AML-193 (cell line): ENCODE results near the gene COA5.

Experiments used
- DNase-seq, 2 experiments: peaks; one replicate each; lab custom pipeline; 2025; lab: John Stamatoyannopoulos, UW

Gene COA5, protein sequence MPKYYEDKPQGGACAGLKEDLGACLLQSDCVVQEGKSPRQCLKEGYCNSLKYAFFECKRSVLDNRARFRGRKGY

DNA sequence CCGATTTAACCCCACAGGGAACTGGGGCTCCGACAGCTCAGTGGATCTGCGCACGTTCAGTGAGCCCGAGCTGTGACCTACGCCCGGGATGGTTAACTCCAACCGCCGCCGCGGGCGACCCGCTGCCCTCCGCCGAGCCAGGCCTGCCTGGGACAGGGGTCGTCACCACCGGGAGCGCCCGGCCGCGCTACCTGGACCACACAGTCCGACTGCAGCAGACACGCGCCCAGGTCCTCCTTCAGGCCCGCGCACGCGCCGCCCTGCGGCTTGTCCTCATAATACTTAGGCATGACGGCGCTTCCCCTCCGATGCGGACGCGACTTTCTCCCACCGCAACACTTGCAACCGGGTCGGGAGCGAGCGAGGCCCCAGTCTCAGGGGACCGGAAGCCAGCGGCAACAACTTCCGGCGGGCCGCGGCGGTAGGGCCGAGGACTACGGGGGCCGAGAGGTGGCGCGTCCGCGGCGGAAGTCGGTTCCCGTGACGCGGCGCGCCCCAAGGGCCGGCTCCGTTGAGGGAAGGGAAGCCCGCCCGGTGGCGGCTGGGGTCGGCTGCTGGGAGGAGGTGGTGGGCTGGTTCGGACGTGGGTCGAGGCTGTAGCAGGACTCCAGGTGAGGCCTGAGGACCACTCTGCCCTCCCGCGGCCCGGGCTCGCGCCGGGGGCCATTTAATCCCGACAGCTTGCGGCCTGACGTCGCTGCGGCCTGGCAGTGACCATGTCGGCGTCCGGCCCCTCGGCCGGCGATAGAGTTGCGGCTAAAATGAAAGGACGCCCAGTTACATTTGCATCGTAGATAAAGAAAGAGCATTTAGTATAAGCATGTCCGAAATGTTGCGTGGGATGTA is at the start of gene COA5, which contains the start of gene UNC50:
Gene COA5 (minus strand): TSS at position 397 of the 846 bp plus-strand sequence. CDS start 107 bp downstream, at position 290.
Gene UNC50 (plus strand): TSS at position 474 of the 846 bp plus-strand sequence. CDS start 1,171 bp downstream, outside the sequence.
- DNase-seq, result peak; percentile 80 to 84

DNA sequence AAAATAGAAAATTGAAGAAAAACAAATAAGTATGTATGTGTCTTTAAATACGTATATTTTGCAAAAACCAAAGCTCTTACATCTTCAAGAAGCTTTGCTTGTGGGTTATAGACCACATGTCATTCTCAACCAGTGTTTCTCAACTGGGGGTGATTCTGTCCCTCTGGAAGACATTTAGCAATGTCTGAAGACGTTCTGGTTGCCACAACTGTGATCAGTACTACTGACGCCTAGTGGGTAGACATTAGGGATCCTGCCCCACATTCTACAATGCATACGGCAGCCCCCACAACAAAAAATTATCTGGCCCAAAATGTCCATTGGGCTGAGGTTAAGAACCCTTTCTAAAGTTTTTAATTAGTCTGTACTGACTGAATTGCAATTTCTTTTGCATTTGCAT is 48.5 kb upstream of the COA5 start:
- DNase-seq, result peak; percentile 34 to 45

DNA sequence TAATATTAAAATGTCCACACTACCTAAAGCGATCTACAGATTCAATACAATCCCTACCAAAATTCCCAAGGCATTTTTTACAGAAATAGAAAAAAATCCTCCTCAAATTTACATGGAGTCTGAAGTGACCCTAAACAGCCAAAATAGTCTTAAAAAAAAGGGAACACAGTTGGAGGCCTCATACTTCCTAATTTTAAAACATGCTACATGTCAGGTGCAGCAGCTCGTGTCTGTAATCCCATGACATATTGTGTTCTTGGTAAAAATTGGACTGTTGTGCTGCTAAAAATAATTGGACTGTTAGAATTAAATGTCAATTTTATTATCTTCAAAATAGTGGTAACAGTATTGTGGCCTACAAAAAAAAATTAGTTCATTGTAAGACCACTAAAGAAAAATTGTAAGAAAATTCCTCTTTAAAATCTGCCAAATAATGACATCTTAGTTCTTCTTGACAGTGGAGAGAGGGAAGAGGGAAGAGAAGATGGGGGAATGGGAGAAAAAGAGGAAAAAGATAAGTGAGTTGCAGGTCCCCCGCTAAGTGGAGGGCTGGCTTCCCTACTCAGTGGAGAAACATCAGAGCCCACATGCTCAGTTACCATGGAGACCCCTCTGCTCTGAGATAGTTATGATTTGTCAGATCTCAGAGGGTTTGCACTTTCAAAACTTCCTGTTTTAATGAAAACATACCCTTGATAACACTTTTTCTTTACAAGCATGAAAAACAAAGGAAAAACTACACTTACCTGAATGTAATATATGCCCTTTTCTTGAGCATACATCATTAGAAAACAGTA is 46.6 kb upstream of the COA5 start:
- DNase-seq, result peak in 1 of 2 experiments; percentile 48

DNA sequence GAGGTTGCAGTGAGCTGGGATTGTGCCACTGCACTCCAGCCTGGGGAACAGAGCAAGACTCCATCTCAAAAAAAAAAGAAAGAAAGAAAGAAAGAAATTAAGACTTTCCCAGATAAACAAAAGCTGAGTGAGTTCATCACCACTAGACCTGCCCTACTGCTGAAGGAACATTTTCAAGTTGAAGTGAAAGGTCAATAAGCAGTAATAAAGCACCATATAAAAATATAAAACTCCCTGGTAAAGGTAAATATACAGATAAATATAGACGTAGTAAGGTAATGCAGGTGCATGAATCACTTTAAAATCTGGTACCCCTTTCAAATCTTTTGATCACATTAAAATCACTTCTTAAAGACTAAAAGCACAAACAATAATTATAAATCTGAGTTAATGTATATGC is 42.7 kb upstream of the COA5 start:
- no peak for DNase-seq

DNA sequence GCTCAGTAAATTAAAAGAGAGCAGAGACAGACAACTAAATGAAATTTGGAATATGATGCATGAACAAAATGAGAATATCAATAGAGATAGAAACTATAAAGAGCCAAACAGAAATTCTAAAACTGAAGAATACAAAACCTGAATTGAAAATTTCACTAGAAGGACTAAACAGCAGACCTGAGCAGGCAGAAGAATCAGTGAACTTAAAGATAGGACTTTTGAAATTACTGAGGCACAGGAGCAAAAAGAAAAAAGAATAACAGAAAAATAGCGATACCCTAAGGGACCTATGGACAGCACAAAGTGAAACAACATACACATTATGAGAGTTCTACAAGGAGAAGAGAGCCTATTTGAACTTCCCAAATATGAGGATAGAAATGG is 41.7 kb upstream of the COA5 start:
- no peak for DNase-seq

DNA sequence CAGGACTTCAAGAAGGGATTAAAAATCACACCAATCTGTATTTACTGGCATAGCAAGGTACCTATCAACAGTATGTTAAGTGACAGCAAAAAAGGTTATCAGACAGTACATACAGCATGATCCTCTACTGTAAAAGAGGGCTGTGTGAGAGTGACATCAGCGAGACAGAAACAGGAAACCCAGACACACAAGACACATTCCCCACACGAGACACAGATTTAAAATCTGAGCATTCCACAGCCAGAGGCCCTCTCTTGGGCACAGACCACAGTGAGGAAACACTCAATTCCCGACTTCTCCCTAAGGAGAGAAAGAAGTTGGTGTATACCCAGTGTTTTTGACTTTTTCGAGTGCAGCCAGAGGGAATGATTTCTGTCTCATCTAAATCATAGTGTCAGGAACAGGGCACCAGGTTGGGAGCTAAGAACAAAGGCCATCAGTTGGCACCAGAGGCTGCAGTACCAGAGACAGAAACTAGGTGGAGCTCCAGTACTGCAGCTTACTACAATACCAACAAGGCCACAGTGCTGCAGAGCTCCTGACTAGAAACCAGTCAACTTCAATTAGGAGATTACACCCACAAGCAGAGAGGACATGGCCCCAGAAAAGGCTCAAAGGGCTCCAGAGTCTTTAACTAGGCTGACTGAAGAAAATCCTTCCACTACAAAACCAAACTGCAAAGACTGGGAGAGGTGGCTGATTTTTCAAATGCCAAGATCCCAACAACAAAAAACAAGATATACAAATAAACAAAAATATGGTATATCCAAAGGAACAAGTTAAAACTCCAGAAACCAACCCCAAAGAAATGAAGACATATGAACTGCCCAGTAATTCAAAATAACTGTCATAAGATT is 41.1 kb upstream of the COA5 start:
- DNase-seq, result peak; percentile 84

DNA sequence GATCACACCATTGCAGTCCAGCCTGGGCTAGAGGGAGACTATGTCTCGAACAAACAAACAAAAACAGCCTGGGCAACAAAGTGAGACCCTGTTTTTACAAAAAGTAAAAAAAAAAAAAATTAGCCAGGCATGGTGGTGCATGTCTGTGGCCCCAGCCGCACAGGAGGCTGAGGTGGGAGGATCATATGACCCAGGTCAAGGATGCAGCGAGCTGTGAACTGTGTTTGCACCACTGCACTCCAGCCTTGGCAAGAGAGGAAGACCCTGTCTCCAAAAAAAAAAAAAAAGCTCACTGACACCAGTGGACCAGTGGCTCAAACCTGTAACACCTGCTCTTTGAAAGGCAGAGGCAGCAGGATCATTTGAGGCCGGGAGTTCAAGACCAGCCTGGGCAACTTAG is 40.1 kb upstream of the COA5 start:
- no peak for DNase-seq

DNA sequence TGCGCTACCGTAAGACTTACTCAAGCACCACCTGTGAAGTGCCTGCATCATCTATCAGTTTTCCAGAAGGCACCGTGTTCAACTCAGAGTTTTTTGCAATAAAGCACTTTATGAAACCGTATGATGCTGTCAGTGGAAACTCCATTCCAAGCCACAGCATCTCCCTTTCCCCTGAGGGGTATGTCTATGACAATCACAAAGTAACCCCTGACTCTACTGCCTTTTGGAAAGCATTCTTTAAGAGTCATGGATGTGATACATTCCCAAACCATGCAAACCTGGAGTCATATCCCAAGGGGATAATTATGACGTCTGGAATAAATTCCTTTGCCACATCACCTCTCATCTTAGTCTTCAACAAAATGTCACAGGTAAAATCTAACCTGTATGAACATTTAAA is 39.3 kb upstream of the COA5 start:
- DNase-seq, result no peak

DNA sequence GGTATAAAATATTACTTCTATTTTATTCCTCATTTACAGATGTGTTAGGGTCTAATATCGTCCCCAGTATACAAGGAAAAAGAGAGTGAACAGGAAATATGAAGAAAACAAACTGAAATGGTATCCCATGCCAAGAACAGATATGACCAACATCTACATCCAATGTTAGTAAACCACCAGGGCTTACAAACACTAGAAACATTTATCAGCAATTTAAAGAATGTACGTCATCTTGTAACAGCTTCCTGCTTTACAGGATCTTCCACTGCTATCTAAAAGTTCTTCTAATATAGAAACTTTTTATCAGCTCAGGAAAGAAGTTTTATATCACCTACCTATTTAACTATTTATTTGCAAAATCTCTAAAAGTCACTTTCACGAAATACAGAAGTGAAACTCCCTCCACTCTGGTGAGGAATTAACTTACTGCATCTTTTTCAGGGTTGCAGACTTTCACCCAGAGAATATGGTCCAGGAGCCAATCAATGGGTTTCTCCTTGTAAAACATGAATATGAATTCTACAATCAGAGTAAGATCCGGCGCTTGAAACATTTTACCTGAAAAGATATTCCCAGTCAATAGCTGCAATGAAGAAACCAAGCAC is 35.3 kb upstream of the COA5 start:
- no peak for DNase-seq

DNA sequence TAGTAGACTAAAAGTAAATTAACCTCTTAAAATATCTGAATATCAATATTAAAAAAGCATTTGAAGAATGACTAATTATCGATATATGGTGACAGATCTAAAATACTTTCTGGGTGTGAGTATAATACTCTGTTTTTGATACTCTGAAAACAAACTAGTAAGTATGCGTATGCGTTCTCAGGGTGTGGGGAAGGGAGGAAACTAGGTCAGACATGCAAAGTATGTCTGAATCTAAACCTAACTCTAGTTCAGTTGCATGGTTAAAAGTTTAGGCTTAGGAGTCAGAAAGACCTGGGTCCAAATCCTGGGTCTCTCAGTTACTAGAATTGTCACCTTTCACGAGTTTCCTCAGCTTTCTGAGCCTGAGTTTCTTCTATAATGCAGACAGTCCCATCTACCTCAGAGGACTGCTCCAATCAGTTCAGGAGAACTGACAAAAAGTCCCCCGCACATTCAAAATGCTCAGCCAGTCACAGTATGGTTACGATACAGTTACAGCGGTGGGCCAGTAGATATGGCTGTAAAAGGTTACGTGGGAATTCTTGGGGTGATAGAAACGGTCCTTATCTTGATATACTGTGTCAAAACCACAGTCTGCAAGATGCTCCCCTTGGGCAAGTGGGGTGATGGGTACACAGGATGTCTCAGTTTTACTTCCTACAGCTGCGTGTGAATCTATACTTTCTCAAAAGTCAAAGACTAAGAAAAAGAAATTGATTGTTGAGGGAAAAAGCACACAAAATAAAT is 29.3 kb upstream of the COA5 start:
- no peak for DNase-seq

DNA sequence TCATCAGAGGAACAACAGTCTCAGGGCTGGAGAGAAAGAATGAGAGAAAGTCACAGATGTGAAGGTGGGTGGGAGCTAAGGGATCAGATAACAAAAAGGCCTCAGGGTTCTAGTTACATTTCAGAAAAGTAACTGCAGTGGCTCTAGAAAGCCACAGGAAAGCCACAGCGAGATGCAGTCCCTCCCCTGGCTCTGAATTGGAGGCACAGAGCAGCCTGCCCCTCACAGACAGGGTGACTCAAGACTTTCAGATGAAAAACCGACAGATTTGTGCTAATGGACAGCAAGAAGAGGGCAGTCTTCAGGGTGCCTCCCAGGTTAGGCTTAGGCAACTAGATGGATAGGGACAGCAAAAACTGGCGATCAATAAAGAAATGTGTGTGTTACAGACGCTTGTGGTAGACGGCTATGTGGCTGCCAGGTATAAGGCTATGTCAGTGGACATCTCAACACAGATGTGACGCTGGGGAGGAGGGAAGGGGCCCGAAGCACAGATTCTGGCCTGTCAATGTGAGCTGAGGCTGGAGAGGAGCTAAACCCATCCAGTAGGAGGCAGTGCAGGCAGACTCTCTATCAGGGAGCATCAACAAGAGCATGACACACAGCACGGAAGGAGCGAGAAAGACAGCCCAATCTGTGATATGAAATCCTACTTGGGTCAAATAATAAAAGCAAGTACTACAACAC is 26.2 kb upstream of the COA5 start:
- DNase-seq, result no peak

DNA sequence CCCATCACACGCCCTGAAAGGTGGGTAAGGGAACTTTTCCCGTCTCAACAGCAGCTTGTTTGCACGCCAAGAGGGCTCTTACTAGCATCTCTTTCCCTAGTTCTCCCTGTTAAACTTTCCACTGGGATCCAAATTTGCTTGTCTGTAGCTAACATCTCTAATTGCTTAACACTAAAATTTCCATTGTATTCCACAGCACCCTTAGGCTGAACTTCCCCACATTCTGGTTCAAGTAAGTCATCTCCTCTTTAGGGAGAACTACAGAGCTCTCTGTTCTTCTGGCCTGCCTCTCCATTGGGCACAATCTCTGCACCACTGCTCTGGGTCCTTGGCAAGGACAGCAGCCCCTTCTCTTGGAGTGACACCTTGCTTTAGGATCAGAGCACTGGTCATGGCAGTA is 24.0 kb upstream of the COA5 start:
- DNase-seq, result no peak

DNA sequence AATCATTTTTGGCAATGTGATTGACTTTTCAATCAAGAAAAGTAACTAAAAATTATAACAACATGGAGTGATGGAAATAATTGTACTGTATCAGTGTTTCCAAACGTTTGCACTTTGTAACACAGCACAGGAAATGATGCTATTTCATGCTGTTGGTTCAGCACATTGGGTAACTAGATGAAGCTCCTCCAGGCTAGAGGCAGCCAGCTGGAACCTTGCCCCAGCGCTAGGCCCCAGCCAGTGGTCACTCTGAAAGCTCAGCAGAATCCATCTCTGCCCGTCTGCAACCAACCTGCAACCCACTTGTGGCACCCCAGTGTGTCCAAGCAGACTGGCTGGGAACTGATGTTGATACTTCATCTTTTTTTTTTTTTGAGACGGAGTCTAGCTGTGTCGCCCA is 15.3 kb upstream of the COA5 start:
- peak; percentile 57 to 60 for DNase-seq

DNA sequence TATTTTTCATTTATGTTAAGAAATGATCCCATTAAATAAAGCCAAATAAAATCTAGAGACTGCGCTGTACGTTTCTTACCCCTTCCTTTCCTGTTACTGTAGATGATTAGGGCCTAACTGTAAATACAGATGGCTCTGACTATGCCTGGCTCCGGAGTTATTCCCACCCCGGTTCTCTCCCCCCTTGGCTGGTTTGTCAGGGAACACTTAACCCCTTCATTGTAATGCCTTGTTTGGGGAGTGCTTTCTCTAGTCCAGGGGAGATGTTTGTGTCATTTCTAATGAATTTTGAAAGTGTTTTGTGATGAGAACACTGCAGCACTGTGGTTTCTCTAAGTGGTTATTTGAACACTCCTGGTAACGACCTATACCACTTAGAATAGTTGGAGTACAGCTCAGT is 8.8 kb upstream of the COA5 start:
- DNase-seq, result no peak

DNA sequence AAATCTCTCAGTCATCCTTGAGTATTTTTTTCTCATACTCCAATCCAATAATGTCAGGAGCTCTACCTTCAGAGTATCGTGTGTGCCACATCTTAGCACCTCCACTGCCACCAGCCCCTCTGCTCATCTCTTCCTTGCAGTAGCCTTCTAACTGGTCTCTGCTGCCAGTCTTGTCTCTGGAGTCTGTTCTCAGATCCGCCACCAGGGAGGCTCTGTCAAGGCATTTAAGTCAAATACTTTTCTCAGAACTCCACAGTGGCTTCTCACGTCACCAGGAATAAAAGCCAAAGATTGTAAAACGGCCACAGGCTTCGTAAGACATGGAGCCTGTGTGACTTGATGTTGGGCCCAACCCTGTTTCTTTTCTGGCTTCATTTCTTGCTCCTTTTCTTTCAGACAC is 7.2 kb upstream of the COA5 start:
- DNase-seq, result no peak

DNA sequence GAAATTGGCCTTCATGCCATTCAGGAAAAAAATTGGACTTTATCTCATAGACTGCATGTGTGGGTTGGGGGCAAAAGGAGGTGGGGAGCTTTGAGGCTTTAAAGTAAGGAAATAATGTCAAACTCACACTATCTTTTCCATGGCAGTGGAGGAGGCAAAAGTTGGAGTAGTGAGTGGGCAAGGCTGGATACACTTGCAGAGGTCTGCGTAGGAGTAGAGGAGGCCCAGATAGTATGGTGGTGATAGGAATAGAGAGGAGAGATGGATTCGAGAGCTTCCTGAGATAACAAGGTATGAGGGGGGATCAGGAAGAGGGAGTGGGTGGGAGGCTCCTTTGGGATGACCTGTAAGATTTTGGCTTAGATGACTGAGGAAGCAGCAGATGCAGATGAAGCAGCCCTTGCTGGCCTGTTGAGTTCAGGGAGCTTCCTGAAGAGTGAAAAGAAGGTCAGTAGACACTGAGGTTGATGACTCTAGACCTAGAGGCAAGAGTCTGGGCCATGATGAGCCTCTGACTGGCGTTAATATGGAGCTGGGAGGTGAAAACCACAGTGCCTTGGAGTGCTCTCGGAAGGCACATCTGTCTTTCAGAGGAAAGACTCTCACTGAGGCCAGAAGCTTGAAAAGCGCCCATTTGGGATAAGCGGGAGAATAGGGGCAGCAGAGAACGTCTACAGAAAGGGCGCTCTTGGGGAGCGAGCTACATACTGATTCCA is 5.9 kb upstream of the COA5 start:
- no peak for DNase-seq

DNA sequence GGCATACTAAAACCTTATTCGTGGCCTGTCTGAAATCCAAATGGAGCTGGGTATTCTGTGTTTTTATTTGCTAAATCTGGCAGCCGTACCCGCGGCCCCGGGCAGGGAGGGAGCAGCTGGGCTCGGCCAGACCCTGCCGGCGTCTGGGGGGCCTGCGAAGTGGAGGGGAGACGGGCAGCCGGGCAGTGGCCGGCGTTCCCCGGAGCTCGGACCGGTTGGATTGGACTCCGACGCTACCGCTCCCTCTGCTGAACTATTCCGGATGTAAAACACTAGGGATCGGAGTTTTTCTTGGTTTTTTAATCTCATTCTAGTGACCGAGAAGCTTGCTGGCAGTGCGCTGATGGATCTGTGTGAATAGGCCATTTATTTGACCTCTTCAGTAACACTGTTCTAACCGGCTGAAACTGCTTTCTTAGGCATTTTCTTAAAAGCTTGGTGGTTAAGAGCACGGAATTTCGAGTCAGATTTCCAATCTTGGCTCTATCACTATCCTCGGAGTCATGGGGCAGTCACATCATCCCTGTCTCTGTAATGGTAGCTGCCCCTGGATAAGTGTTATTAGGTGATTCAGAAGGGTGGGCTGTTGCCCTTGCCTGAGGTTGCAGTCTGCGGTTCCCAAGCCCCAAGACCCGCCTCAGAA is 771 bp upstream of the COA5 start:
- DNase-seq, result no peak

DNA sequence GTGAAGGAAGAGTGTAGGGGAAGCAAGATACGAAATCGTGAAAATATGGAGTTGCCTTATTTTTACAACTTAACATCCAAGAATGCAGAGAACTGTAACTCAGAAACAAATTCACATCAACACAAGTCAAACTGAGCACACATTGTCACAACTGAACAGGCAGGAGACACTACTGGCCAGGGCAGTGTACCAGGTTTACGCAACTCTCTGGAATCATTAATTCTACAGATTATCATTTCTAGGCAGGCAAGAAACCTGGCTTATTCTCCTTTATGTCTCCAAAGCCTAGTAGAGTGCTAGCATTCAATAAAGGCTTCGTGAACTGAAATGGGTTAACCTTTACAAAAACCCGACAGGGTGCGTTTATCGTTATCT is 584 bp downstream of the COA5 start:
- DNase-seq, result no peak

DNA sequence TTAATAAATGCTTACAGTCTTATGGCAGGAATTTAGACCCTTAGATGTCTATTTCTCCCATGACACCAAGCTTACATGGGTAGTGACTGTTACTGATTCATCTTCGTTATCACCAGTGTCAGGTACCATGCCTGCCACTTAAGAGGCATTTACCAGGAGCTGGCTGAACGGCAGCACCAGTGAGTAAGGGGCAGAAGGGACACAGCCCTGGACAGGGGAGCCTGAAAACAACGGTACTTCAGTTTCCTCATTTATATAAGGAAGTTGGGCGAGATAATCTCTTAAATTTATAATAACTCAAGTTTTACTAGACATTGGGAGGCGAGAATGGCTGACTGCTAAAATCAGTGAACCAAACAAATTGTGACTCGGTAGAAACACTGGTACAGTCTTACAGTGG is 1.2 kb downstream of the COA5 start:
- DNase-seq, result peak; percentile 17 to 22
